Activated naive CD4-positive, alpha-beta T cell treated with anti-CD3 and anti-CD28 coated beads, Interleukin-2, amount 10 ng/mL, durations not matched to agents 7 days and 5 days (primary cell): ENCODE results near the gene HMG20A.

ENCODE experiments used
- CTCF ChIA-PET: fragments of 350-600 bp; sonication (Branson Sonifier 250); formaldehyde crosslinking; loops from one replicate; lab custom pipeline; 2021; ENCODE audit warnings: antibody characterized with exemption; lab: Charles Lee
- DNase-seq: peaks from one replicate; pipeline ENCODE4 v3.0.0-alpha.2; 2020
- H3K27ac Mint-ChIP-seq: one replicate; pipeline ENCODE4 v1.8.0; 2021; ENCODE audit warnings: mild to moderate bottlenecking, moderate library complexity, mixed read lengths
- H3K27me3 Mint-ChIP-seq: one replicate; pipeline ENCODE4 v1.8.0; 2021; ENCODE audit warnings: mild to moderate bottlenecking, mixed read lengths
- H3K36me3 Mint-ChIP-seq: one replicate; pipeline ENCODE4 v1.8.0; 2021; ENCODE audit warnings: mixed read lengths
- H3K4me1 Mint-ChIP-seq: one replicate; pipeline ENCODE4 v1.8.0; 2021; ENCODE audit warnings: mixed read lengths
- H3K4me3 Mint-ChIP-seq: one replicate; pipeline ENCODE4 v1.8.0; 2021; ENCODE audit warnings: mild to moderate bottlenecking, moderate library complexity, mixed read lengths
- H3K9me3 Mint-ChIP-seq: one replicate; pipeline ENCODE4 v1.8.0; 2021; ENCODE audit warnings: mixed read lengths

Gene HMG20A

GRCh38 chr15:77464129-77464865 is 43.6 kb downstream of the HMG20A start:
- no peaks in the 10 kb centered on the region for H3K4me1 Mint-ChIP-seq
- CTCF ChIA-PET: no interaction called here
- DNase-seq: no peak
- H3K36me3 Mint-ChIP-seq: peaks cover 28% of the 10 kb centered on the region
- H3K27me3 Mint-ChIP-seq: no peaks in the 10 kb centered on the region
- no peak overlapping the region for H3K27ac Mint-ChIP-seq
- no peak overlapping the region for H3K4me3 Mint-ChIP-seq
- H3K9me3 Mint-ChIP-seq: no peaks in the 10 kb centered on the region

- Mint-ChIP-seq H3K4me3 (no peak overlapping the region), H3K27me3 (no peaks in the 10 kb centered on the region), H3K4me1 (no peaks in the 10 kb centered on the region), H3K36me3 (peaks cover 23% of the 10 kb centered on the region), H3K9me3 (no peaks in the 10 kb centered on the region), H3K27ac (no peak overlapping the region)
- DNase-seq: no peak
- CTCF ChIA-PET: interaction anchor here (0.6 kb wide), 1 partner anchor 936 kb away, joined by 3 read pairs; no protein-coding TSS in a partner anchor
Measured at GRCh38 chr15:77466521-77466920, 45.8 kb downstream of the HMG20A start.

- CTCF ChIA-PET: no interaction called here
- no peaks in the 10 kb centered on the region for H3K27me3 Mint-ChIP-seq
Measured at GRCh38 chr15:77468896-77469295, 48.2 kb downstream of the HMG20A start.

GRCh38 chr15:77470235-77470634 is 49.5 kb downstream of the HMG20A start:
- CTCF ChIA-PET: no interaction called here
- no peak overlapping the region for H3K4me3 Mint-ChIP-seq
- H3K9me3 Mint-ChIP-seq: no peaks in the 10 kb centered on the region
- H3K4me1 Mint-ChIP-seq: no peaks in the 10 kb centered on the region
- H3K36me3 Mint-ChIP-seq: peaks cover 33% of the 10 kb centered on the region
- no peak overlapping the region for H3K27ac Mint-ChIP-seq
- DNase-seq: no peak
- H3K27me3 Mint-ChIP-seq: no peaks in the 10 kb centered on the region

More at GRCh38 chr15:77468896-77469295, 48.2 kb downstream of the HMG20A start:
- DNase-seq: no peak
- Mint-ChIP-seq H3K9me3 (no peaks in the 10 kb centered on the region), H3K4me3 (no peak overlapping the region), H3K36me3 (peaks cover 33% of the 10 kb centered on the region), H3K4me1 (no peaks in the 10 kb centered on the region), H3K27ac (no peak overlapping the region)

- DNase-seq: no peak
- CTCF ChIA-PET: no interaction called here
Measured at GRCh38 chr15:77473328-77473727, 52.6 kb downstream of the HMG20A start.

GRCh38 chr15:77474310-77474988 is 53.8 kb downstream of the HMG20A start:
- Mint-ChIP-seq H3K27ac (no peak overlapping the region), H3K36me3 (peaks cover 34% of the 10 kb centered on the region), H3K9me3 (no peaks in the 10 kb centered on the region), H3K4me1 (no peaks in the 10 kb centered on the region), H3K27me3 (no peaks in the 10 kb centered on the region), H3K4me3 (no peak overlapping the region)
- CTCF ChIA-PET: interaction anchor here (0.7 kb wide), 1 partner anchor 23 kb away, joined by 3 read pairs; no protein-coding TSS in a partner anchor
- DNase-seq: no peak

More at GRCh38 chr15:77473328-77473727, 52.6 kb downstream of the HMG20A start:
- Mint-ChIP-seq H3K36me3 (peaks cover 32% of the 10 kb centered on the region), H3K27me3 (no peaks in the 10 kb centered on the region), H3K27ac (no peak overlapping the region), H3K9me3 (no peaks in the 10 kb centered on the region), H3K4me3 (no peak overlapping the region), H3K4me1 (no peaks in the 10 kb centered on the region)

GRCh38 chr15:77475001-77475400 is 54.3 kb downstream of the HMG20A start:
- Mint-ChIP-seq H3K27ac (no peak overlapping the region), H3K36me3 (peaks cover 38% of the 10 kb centered on the region), H3K4me1 (no peaks in the 10 kb centered on the region), H3K9me3 (no peaks in the 10 kb centered on the region), H3K27me3 (no peaks in the 10 kb centered on the region), H3K4me3 (no peak overlapping the region)
- no peak for DNase-seq
- CTCF ChIA-PET: interaction anchor here (0.7 kb wide), 1 partner anchor 22 kb away, joined by 3 read pairs; no protein-coding TSS in a partner anchor

- Mint-ChIP-seq H3K27me3 (no peaks in the 10 kb centered on the region), H3K4me3 (no peak overlapping the region), H3K27ac (no peak overlapping the region), H3K4me1 (no peaks in the 10 kb centered on the region), H3K36me3 (peaks cover 38% of the 10 kb centered on the region), H3K9me3 (no peaks in the 10 kb centered on the region)
- DNase-seq: no peak
- CTCF ChIA-PET: no interaction called here
Measured at GRCh38 chr15:77475898-77476297, 55.2 kb downstream of the HMG20A start.

GRCh38 chr15:77476995-77477394 is 56.3 kb downstream of the HMG20A start:
- Mint-ChIP-seq H3K27me3 (no peaks in the 10 kb centered on the region), H3K36me3 (peaks cover 41% of the 10 kb centered on the region), H3K4me3 (no peak overlapping the region), H3K27ac (no peak overlapping the region), H3K9me3 (no peaks in the 10 kb centered on the region), H3K4me1 (no peaks in the 10 kb centered on the region)
- CTCF ChIA-PET: no interaction called here
- no peak for DNase-seq

GRCh38 chr15:77478051-77478450 is 57.4 kb downstream of the HMG20A start:
- no peaks in the 10 kb centered on the region for H3K27me3 Mint-ChIP-seq
- CTCF ChIA-PET: interaction anchor here (1.3 kb wide), 1 partner anchor 19 kb away, joined by 4 read pairs; no protein-coding TSS in a partner anchor
- H3K4me3 Mint-ChIP-seq: no peak overlapping the region
- no peaks in the 10 kb centered on the region for H3K4me1 Mint-ChIP-seq
- no peaks in the 10 kb centered on the region for H3K9me3 Mint-ChIP-seq
- H3K27ac Mint-ChIP-seq: no peak overlapping the region
- H3K36me3 Mint-ChIP-seq: peaks cover 41% of the 10 kb centered on the region
- DNase-seq: no peak

- DNase-seq: no peak
- Mint-ChIP-seq H3K4me1 (no peaks in the 10 kb centered on the region), H3K27ac (no peak overlapping the region), H3K27me3 (no peaks in the 10 kb centered on the region), H3K4me3 (no peak overlapping the region), H3K9me3 (no peaks in the 10 kb centered on the region), H3K36me3 (peaks cover 42% of the 10 kb centered on the region)
- CTCF ChIA-PET: interaction anchor here (0.6 to 1.3 kb wide), 3 partner anchors 18 to 1406 kb away, joined by 3 to 4 read pairs (median 3); no protein-coding TSS in a partner anchor
Measured at GRCh38 chr15:77479015-77479414, 58.3 kb downstream of the HMG20A start.

- peaks cover 55% of the 10 kb centered on the region for H3K36me3 Mint-ChIP-seq
- no peaks in the 10 kb centered on the region for H3K4me1 Mint-ChIP-seq
- no peaks in the 10 kb centered on the region for H3K9me3 Mint-ChIP-seq
- CTCF ChIA-PET: interaction anchor here (0.6 kb wide), 1 partner anchor 584 kb away, joined by 3 read pairs; no protein-coding TSS in a partner anchor
- no peak overlapping the region for H3K27ac Mint-ChIP-seq
- no peak for DNase-seq
- no peaks in the 10 kb centered on the region for H3K27me3 Mint-ChIP-seq
- no peak overlapping the region for H3K4me3 Mint-ChIP-seq
Measured at GRCh38 chr15:77480859-77481633, 60.4 kb downstream of the HMG20A start.

- Mint-ChIP-seq H3K4me1 (no peaks in the 10 kb centered on the region), H3K36me3 (peaks cover 55% of the 10 kb centered on the region), H3K4me3 (no peak overlapping the region), H3K27ac (no peak overlapping the region), H3K27me3 (no peaks in the 10 kb centered on the region), H3K9me3 (no peaks in the 10 kb centered on the region)
- no peak for DNase-seq
- CTCF ChIA-PET: interaction anchor here (0.7 kb wide), 1 partner anchor 297 kb away, joined by 3 read pairs; no protein-coding TSS in a partner anchor
Measured at GRCh38 chr15:77481670-77482069, 61.0 kb downstream of the HMG20A start.

- Mint-ChIP-seq H3K9me3 (no peaks in the 10 kb centered on the region), H3K4me1 (peaks cover 8% of the 10 kb centered on the region), H3K36me3 (peaks cover 59% of the 10 kb centered on the region), H3K27ac (no peak overlapping the region), H3K27me3 (no peaks in the 10 kb centered on the region), H3K4me3 (no peak overlapping the region)
- no peak for DNase-seq
- CTCF ChIA-PET: no interaction called here
Measured at GRCh38 chr15:77482570-77482969, 61.9 kb downstream of the HMG20A start.
